ENCODE results near the gene ARRB1.

Gene ARRB1

DNA sequence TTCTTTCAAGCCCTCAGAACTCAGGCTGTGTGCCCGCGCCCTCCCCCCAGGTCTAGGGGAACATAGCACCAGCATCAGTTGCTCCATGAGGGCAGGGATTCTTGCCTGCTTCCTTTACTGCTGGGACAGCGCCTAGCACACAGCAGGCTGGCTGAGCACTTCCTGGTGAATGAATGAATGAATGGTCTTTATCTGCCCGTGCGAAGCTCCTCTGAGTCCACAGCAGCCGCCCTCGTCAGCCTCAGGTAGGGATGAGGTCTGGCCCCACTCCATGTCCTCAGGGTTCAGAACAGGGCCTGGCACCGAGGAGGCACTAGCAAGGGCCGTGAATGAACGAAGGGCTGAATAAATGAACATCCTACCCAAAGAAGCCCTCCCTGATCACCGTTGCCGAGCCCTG is 27.3 kb downstream of the ARRB1 start:
- no peaks in the 10 kb centered on the region; the same call in 1 of the 2 replicates for H3K27me3 ChIP-seq (replicated peaks; ENCODE audit: control insufficient read depth, insufficient read depth, low read length)
- no peak for DNase-seq (ENCODE audit: extremely low read depth, insufficient read length)
- no peaks in the 10 kb centered on the region for H3K36me3 ChIP-seq (ENCODE audit: control insufficient read depth, insufficient read depth, low read length)
- H3K4me3 ChIP-seq (replicated peaks; ENCODE audit: low read depth, low read length): no peak overlapping the region
- TF ChIP-seq, protein P1, sequence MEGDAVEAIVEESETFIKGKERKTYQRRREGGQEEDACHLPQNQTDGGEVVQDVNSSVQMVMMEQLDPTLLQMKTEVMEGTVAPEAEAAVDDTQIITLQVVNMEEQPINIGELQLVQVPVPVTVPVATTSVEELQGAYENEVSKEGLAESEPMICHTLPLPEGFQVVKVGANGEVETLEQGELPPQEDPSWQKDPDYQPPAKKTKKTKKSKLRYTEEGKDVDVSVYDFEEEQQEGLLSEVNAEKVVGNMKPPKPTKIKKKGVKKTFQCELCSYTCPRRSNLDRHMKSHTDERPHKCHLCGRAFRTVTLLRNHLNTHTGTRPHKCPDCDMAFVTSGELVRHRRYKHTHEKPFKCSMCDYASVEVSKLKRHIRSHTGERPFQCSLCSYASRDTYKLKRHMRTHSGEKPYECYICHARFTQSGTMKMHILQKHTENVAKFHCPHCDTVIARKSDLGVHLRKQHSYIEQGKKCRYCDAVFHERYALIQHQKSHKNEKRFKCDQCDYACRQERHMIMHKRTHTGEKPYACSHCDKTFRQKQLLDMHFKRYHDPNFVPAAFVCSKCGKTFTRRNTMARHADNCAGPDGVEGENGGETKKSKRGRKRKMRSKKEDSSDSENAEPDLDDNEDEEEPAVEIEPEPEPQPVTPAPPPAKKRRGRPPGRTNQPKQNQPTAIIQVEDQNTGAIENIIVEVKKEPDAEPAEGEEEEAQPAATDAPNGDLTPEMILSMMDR (IDR thresholded peaks at IDR 0.05; ENCODE audit: insufficient read depth, low read length, poor library complexity, severe bottlenecking): no peak

DNA sequence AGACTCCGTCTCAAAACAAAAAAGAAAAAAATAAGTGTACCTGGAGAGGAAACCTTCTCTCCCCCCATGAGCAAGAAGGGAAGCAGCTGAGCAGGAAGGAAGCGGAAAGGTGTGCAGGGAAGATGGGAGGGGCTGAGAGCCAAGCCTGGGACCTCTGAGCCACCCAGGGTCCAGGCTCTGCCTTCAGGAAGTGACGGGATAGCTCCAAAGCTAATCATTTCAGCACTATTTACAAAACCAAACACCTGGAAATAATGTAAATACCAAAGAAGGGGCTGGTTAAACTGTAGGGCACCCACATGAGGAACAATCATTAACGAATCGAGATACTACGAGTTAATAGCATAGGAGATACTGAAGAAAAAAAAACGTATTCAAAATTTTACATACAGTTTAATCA is 27.9 kb downstream of the ARRB1 start:
- TF ChIP-seq, protein P1 (IDR thresholded peaks at IDR 0.05; ENCODE audit: insufficient read depth, low read length, poor library complexity, severe bottlenecking): no peak
- H3K36me3 ChIP-seq (ENCODE audit: control insufficient read depth, insufficient read depth, low read length): no peaks in the 10 kb centered on the region
- DNase-seq (ENCODE audit: extremely low read depth, insufficient read length): no peak
- H3K27me3 ChIP-seq (replicated peaks; ENCODE audit: control insufficient read depth, insufficient read depth, low read length): no peaks in the 10 kb centered on the region; the same call in 1 of the 2 replicates
- no peak overlapping the region for H3K4me3 ChIP-seq (replicated peaks; ENCODE audit: low read depth, low read length)

- H3K4me3 ChIP-seq (replicated peaks; ENCODE audit: low read depth, low read length): no peak overlapping the region
- TF ChIP-seq, protein P1 (IDR thresholded peaks at IDR 0.05; ENCODE audit: insufficient read depth, low read length, poor library complexity, severe bottlenecking): no peak
- no peak for DNase-seq (ENCODE audit: extremely low read depth, insufficient read length)
- H3K27me3 ChIP-seq (replicated peaks; ENCODE audit: control insufficient read depth, insufficient read depth, low read length): no peaks in the 10 kb centered on the region; the same call in 1 of the 2 replicates
- H3K36me3 ChIP-seq (ENCODE audit: control insufficient read depth, insufficient read depth, low read length): no peaks in the 10 kb centered on the region
Measured at GRCh38 chr11:75320643-75321042, 30.8 kb downstream of the ARRB1 start.

GRCh38 chr11:75320046-75320618 is 31.3 kb downstream of the ARRB1 start:
- H3K27me3 ChIP-seq (replicated peaks; ENCODE audit: control insufficient read depth, insufficient read depth, low read length): no peaks in the 10 kb centered on the region; the same call in 1 of the 2 replicates
- H3K36me3 ChIP-seq (ENCODE audit: control insufficient read depth, insufficient read depth, low read length): no peaks in the 10 kb centered on the region
- no peak overlapping the region for H3K4me3 ChIP-seq (replicated peaks; ENCODE audit: low read depth, low read length)
- TF ChIP-seq, protein P1 (IDR thresholded peaks at IDR 0.05; ENCODE audit: insufficient read depth, low read length, poor library complexity, severe bottlenecking): no peak
- no peak for DNase-seq (ENCODE audit: extremely low read depth, insufficient read length)

DNA sequence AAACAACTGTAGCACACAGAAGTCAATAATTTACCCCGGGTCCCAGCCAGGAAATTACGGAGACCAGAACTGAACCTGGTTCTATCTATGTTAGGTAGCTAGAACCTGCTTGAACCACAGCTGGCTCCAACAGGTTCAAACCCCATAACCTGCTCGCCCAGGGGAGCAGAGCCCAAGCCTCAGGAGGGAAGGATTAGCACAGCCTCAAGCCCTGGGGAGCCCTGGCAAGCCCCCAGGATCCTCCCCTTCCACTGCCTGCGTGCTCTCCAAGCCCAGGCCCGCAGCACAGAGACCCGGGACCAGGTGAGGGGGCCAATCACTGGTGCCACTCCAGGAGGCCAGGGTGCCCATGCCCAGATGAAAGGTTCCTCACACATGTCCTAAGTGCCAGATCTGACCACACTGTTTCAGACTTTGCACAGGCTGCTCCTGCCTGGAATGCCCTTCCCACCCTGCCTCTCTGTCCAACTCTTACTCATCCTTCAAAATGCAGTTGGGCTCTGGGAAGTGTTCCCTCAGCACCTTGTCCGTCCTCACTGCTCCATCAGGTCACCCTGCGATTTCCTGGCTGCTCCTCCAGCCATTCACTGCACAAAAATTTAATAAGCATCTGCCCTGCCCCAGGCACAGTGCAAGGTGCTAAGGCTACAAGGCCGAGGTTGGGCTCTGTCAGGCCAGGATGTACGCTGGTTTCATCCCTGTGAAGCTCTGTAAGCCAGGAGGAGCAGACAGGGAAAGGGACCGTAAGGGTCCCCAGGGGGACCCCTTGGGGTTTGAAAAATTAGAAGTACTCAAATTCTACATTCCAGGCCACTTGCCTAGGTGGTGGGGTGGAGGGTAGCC is 32.2 kb downstream of the ARRB1 start:
- no peaks in the 10 kb centered on the region for H3K36me3 ChIP-seq (ENCODE audit: control insufficient read depth, insufficient read depth, low read length)
- H3K27me3 ChIP-seq (replicated peaks; ENCODE audit: control insufficient read depth, insufficient read depth, low read length): no peaks in the 10 kb centered on the region; the same call in 1 of the 2 replicates
- DNase-seq (ENCODE audit: extremely low read depth, insufficient read length): no peak
- TF ChIP-seq, protein P1 (IDR thresholded peaks at IDR 0.05; ENCODE audit: insufficient read depth, low read length, poor library complexity, severe bottlenecking): no peak
- no peak overlapping the region for H3K4me3 ChIP-seq (replicated peaks; ENCODE audit: low read depth, low read length)

Data from GM06990 (cell line).